Measurements from ENCODE around the gene COL18A1. TPM values are rescaled to one million over a fixed set of nuclear protein-coding genes. Genes with fewer than 3 reads are reported as not detected.

Gene COL18A1
- total RNA-seq, 1 experiment from 2014 or later = 0.11 TPM

- no peak for DNase-seq
- Histone ChIP-seq H3K27ac (ENCODE audit: low read length) (no peak overlapping the region), H3K27me3 (ENCODE audit: low read length) (no peaks in the 10 kb centered on the region), H2AFZ (ENCODE audit: low read length) (no peak overlapping the region), H4K20me1 (ENCODE audit: insufficient read depth, low read depth, low read length) (no peaks in the 10 kb centered on the region), H3K9me3 (ENCODE audit: low read length) (peaks cover 19% of the 10 kb centered on the region), H3K79me2 (ENCODE audit: low read length) (peaks cover 20% of the 10 kb centered on the region), H3K9ac (ENCODE audit: low read length) (no peak overlapping the region), H3K9me2 (replicated peaks; ENCODE audit: insufficient read depth, low read length) (no peaks in the 10 kb centered on the region), H3K4me3 (ENCODE audit: low read length) (no peak overlapping the region), H3K36me3 (ENCODE audit: insufficient read depth, low read length) (peaks cover 31% of the 10 kb centered on the region), H3K4me2 (ENCODE audit: low read depth, low read length, poor library complexity, severe bottlenecking) (no peak overlapping the region), H3K4me1 (ENCODE audit: low read length) (no peaks in the 10 kb centered on the region; the same call in 1 of the 2 replicates)
Observed at GRCh38 chr21:45519182-45519581, 114.2 kb downstream of the COL18A1 start.

GRCh38 chr21:45521241-45521640 is 116.3 kb downstream of the COL18A1 start:
- no peaks in the 10 kb centered on the region; the same call in 1 of the 2 replicates for H3K4me1 ChIP-seq (ENCODE audit: low read length)
- peaks cover 31% of the 10 kb centered on the region for H3K36me3 ChIP-seq (ENCODE audit: insufficient read depth, low read length)
- no peaks in the 10 kb centered on the region for H3K9me2 ChIP-seq (replicated peaks; ENCODE audit: insufficient read depth, low read length)
- no peak overlapping the region for H2AFZ ChIP-seq (ENCODE audit: low read length)
- H3K27ac ChIP-seq (ENCODE audit: low read length) = no peak overlapping the region
- H3K9ac ChIP-seq (ENCODE audit: low read length) = no peak overlapping the region
- H3K27me3 ChIP-seq (ENCODE audit: low read length) = no peaks in the 10 kb centered on the region
- H3K4me2 ChIP-seq (ENCODE audit: low read depth, low read length, poor library complexity, severe bottlenecking) = no peak overlapping the region
- H4K20me1 ChIP-seq (ENCODE audit: insufficient read depth, low read depth, low read length) = no peaks in the 10 kb centered on the region
- no peak overlapping the region for H3K4me3 ChIP-seq (ENCODE audit: low read length)
- H3K9me3 ChIP-seq (ENCODE audit: low read length) = peaks cover 19% of the 10 kb centered on the region
- H3K79me2 ChIP-seq (ENCODE audit: low read length) = peaks cover 20% of the 10 kb centered on the region
- DNase-seq = no peak

- peaks cover 31% of the 10 kb centered on the region for H3K36me3 ChIP-seq (ENCODE audit: insufficient read depth, low read length)
- no peak overlapping the region for H3K4me3 ChIP-seq (ENCODE audit: low read length)
- no peaks in the 10 kb centered on the region for H4K20me1 ChIP-seq (ENCODE audit: insufficient read depth, low read depth, low read length)
- no peak overlapping the region for H3K27ac ChIP-seq (ENCODE audit: low read length)
- H3K27me3 ChIP-seq (ENCODE audit: low read length) = no peaks in the 10 kb centered on the region
- no peak overlapping the region for H3K9ac ChIP-seq (ENCODE audit: low read length)
- no peaks in the 10 kb centered on the region; the same call in 1 of the 2 replicates for H3K4me1 ChIP-seq (ENCODE audit: low read length)
- H3K79me2 ChIP-seq (ENCODE audit: low read length) = peaks cover 20% of the 10 kb centered on the region
- H3K9me2 ChIP-seq (replicated peaks; ENCODE audit: insufficient read depth, low read length) = no peaks in the 10 kb centered on the region
- DNase-seq = no peak
- H3K4me2 ChIP-seq (ENCODE audit: low read depth, low read length, poor library complexity, severe bottlenecking) = no peak overlapping the region
- no peak overlapping the region for H2AFZ ChIP-seq (ENCODE audit: low read length)
- H3K9me3 ChIP-seq (ENCODE audit: low read length) = peaks cover 19% of the 10 kb centered on the region
Observed at GRCh38 chr21:45522381-45522780, 117.4 kb downstream of the COL18A1 start.

- H3K36me3 ChIP-seq (ENCODE audit: insufficient read depth, low read length) = peaks cover 31% of the 10 kb centered on the region
- H3K4me2 ChIP-seq (ENCODE audit: low read depth, low read length, poor library complexity, severe bottlenecking) = no peak overlapping the region
- H3K27me3 ChIP-seq (ENCODE audit: low read length) = no peaks in the 10 kb centered on the region
- H3K9ac ChIP-seq (ENCODE audit: low read length) = no peak overlapping the region
- H4K20me1 ChIP-seq (ENCODE audit: insufficient read depth, low read depth, low read length) = no peaks in the 10 kb centered on the region
- DNase-seq = no peak
- no peak overlapping the region for H2AFZ ChIP-seq (ENCODE audit: low read length)
- H3K27ac ChIP-seq (ENCODE audit: low read length) = no peak overlapping the region
- H3K9me2 ChIP-seq (replicated peaks; ENCODE audit: insufficient read depth, low read length) = no peaks in the 10 kb centered on the region
- peaks cover 19% of the 10 kb centered on the region for H3K9me3 ChIP-seq (ENCODE audit: low read length)
- no peaks in the 10 kb centered on the region; the same call in 1 of the 2 replicates for H3K4me1 ChIP-seq (ENCODE audit: low read length)
- peaks cover 20% of the 10 kb centered on the region for H3K79me2 ChIP-seq (ENCODE audit: low read length)
- no peak overlapping the region for H3K4me3 ChIP-seq (ENCODE audit: low read length)
Observed at GRCh38 chr21:45522986-45523385, 118.0 kb downstream of the COL18A1 start.

- Histone ChIP-seq H3K36me3 (ENCODE audit: insufficient read depth, low read length) (peaks cover 31% of the 10 kb centered on the region), H3K9me3 (ENCODE audit: low read length) (peaks cover 19% of the 10 kb centered on the region), H3K27me3 (ENCODE audit: low read length) (no peaks in the 10 kb centered on the region), H3K4me1 (ENCODE audit: low read length) (no peaks in the 10 kb centered on the region; the same call in 1 of the 2 replicates), H3K27ac (ENCODE audit: low read length) (no peak overlapping the region), H3K4me2 (ENCODE audit: low read depth, low read length, poor library complexity, severe bottlenecking) (no peak overlapping the region), H3K4me3 (ENCODE audit: low read length) (no peak overlapping the region), H2AFZ (ENCODE audit: low read length) (no peak overlapping the region), H3K79me2 (ENCODE audit: low read length) (peaks cover 18% of the 10 kb centered on the region), H3K9ac (ENCODE audit: low read length) (no peak overlapping the region), H3K9me2 (replicated peaks; ENCODE audit: insufficient read depth, low read length) (no peaks in the 10 kb centered on the region), H4K20me1 (ENCODE audit: insufficient read depth, low read depth, low read length) (no peaks in the 10 kb centered on the region)
- no peak for DNase-seq
Observed at GRCh38 chr21:45523411-45524101, 118.6 kb downstream of the COL18A1 start.

- Histone ChIP-seq H3K9ac (ENCODE audit: low read length) (no peak overlapping the region), H4K20me1 (ENCODE audit: insufficient read depth, low read depth, low read length) (no peaks in the 10 kb centered on the region), H3K9me3 (ENCODE audit: low read length) (peaks cover 7% of the 10 kb centered on the region), H2AFZ (ENCODE audit: low read length) (no peak overlapping the region), H3K9me2 (replicated peaks; ENCODE audit: insufficient read depth, low read length) (no peaks in the 10 kb centered on the region), H3K4me1 (ENCODE audit: low read length) (no peaks in the 10 kb centered on the region; the same call in 1 of the 2 replicates), H3K27ac (ENCODE audit: low read length) (no peak overlapping the region), H3K36me3 (ENCODE audit: insufficient read depth, low read length) (peaks cover 24% of the 10 kb centered on the region), H3K4me3 (ENCODE audit: low read length) (no peak overlapping the region), H3K4me2 (ENCODE audit: low read depth, low read length, poor library complexity, severe bottlenecking) (no peak overlapping the region), H3K27me3 (ENCODE audit: low read length) (no peaks in the 10 kb centered on the region), H3K79me2 (ENCODE audit: low read length) (peaks cover 13% of the 10 kb centered on the region)
- DNase-seq = no peak
Observed at GRCh38 chr21:45524756-45525152, 119.8 kb downstream of the COL18A1 start.

- no peak overlapping the region for H2AFZ ChIP-seq (ENCODE audit: low read length)
- no peak overlapping the region for H3K9ac ChIP-seq (ENCODE audit: low read length)
- H3K79me2 ChIP-seq (ENCODE audit: low read length) = peaks cover 8% of the 10 kb centered on the region; the same call in 1 of the 2 replicates
- no peak overlapping the region for H3K4me2 ChIP-seq (ENCODE audit: low read depth, low read length, poor library complexity, severe bottlenecking)
- DNase-seq = no peak
- no peaks in the 10 kb centered on the region for H4K20me1 ChIP-seq (ENCODE audit: insufficient read depth, low read depth, low read length)
- H3K4me3 ChIP-seq (ENCODE audit: low read length) = no peak overlapping the region
- peaks cover 21% of the 10 kb centered on the region for H3K36me3 ChIP-seq (ENCODE audit: insufficient read depth, low read length)
- no peaks in the 10 kb centered on the region; the same call in 1 of the 2 replicates for H3K4me1 ChIP-seq (ENCODE audit: low read length)
- no peak overlapping the region for H3K27ac ChIP-seq (ENCODE audit: low read length)
- H3K9me3 ChIP-seq (ENCODE audit: low read length) = peaks cover 4% of the 10 kb centered on the region
- H3K9me2 ChIP-seq (replicated peaks; ENCODE audit: insufficient read depth, low read length) = no peaks in the 10 kb centered on the region
- no peaks in the 10 kb centered on the region for H3K27me3 ChIP-seq (ENCODE audit: low read length)
Observed at GRCh38 chr21:45525153-45525909, 120.4 kb downstream of the COL18A1 start.

GRCh38 chr21:45525910-45526306 is 120.9 kb downstream of the COL18A1 start:
- no peak overlapping the region for H3K4me3 ChIP-seq (ENCODE audit: low read length)
- no peaks in the 10 kb centered on the region; the same call in 1 of the 2 replicates for H3K4me1 ChIP-seq (ENCODE audit: low read length)
- no peak overlapping the region for H2AFZ ChIP-seq (ENCODE audit: low read length)
- H3K9me2 ChIP-seq (replicated peaks; ENCODE audit: insufficient read depth, low read length) = no peaks in the 10 kb centered on the region
- H4K20me1 ChIP-seq (ENCODE audit: insufficient read depth, low read depth, low read length) = no peaks in the 10 kb centered on the region
- H3K79me2 ChIP-seq (ENCODE audit: low read length) = peaks cover 8% of the 10 kb centered on the region; the same call in 1 of the 2 replicates
- no peak overlapping the region for H3K9ac ChIP-seq (ENCODE audit: low read length)
- no peaks in the 10 kb centered on the region for H3K27me3 ChIP-seq (ENCODE audit: low read length)
- peaks cover 19% of the 10 kb centered on the region for H3K36me3 ChIP-seq (ENCODE audit: insufficient read depth, low read length)
- peaks cover 4% of the 10 kb centered on the region; the same call in 1 of the 2 replicates for H3K9me3 ChIP-seq (ENCODE audit: low read length)
- DNase-seq = no peak
- no peak overlapping the region for H3K27ac ChIP-seq (ENCODE audit: low read length)
- H3K4me2 ChIP-seq (ENCODE audit: low read depth, low read length, poor library complexity, severe bottlenecking) = no peak overlapping the region
